Activated CD4-positive, CD25-positive, alpha-beta regulatory T cell treated with anti-CD3 and anti-CD28 coated beads, Interleukin-2, amount 50 U/mL, for 16 hours (primary cell): Measurements from ENCODE around the gene RHBDF1.

Experiments used
- DNase-seq: peaks from one replicate; pipeline ENCODE4 v3.0.0-alpha.2; 2020; ENCODE audit warnings: low read depth, low spot score

Gene RHBDF1

GRCh38 chr16:75580-76501, 3.4 kb upstream of the RHBDF1 start:
- no peak for DNase-seq

DNA sequence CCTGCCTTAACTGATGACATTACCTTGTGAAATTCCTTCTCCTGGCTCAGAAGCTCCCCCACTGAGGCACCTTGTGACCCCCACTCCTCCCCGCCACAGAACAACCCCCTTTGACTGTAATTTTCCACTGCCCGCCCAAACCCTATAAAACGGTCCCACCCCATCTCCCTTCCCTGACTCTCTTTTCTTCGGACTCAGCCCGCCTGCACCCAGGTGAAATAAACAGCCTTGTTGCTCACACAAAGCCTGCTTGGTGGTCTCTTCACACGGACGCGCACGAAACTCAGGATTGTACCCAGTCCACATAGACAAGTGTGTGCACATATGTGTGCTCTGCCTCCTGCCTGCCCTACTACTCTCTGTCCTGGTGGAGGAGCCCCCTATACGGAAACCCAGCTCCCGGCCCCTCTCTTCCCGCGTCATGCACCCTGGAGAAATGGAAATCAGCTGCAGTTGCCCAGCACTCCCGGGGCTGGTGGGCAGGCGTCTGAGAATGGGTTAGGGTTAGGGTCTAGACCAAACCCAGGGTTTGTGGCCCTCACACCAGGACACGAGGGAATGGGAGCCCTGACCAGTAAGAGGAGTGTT, 2.4 kb upstream of the RHBDF1 start:
- no peak for DNase-seq

DNA sequence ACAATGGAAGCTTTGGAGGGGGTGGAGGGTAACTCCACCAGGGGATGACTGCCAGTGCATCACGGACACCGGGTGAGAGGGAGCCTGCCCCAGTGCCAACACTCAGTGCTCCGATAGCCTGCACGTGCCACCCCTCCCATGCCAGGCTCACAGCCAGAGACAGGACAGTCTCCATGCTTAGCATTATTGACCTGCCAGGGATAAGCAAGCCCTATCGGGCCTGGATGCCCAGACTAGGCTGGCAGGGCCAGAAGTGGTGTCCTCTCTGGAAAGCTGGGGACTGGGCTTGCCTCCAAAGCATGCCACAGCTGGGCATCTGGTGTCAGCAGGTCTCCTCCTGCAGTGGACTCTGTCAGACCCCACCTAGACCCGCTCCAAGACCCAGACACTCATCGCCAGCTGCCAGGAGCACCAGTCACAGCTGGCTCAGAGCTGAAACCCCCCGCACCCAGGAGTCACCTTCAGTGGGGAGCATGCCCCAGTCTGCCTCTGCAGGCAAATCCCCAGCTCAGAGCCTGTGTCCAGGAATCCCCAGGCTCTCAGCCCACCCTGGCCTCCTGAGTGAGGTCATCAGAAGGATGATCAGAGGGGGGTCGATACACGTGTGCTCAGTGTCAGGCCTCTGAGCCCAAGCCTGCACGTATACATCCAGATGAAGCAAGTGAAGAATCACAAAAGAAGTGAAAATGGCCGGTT, 1.8 kb upstream of the RHBDF1 start:
- DNase-seq = no peak

GRCh38 chr16:71540-72401, 660 bp downstream of the RHBDF1 start:
- no peak for DNase-seq

DNA sequence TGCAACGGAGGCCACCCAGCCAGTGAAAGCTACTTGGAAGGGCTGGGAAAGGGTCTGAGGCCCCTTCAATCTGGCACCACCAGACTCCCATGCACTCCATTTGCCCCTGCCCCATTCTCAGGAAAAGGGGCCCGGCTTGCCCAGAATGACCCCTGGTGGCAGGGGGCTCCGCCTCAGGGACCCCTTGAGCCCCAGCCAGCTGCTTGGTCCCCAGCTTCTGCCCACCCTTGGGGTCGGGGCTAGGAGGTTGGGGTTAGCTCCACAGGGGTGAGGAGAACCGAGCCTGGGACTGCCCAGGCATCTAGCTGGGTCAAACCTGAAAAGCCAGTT, 1.3 kb downstream of the RHBDF1 start:
- DNase-seq = no peak

- no peak for DNase-seq
Measured at GRCh38 chr16:69181-69580, 3.2 kb downstream of the RHBDF1 start.

DNA sequence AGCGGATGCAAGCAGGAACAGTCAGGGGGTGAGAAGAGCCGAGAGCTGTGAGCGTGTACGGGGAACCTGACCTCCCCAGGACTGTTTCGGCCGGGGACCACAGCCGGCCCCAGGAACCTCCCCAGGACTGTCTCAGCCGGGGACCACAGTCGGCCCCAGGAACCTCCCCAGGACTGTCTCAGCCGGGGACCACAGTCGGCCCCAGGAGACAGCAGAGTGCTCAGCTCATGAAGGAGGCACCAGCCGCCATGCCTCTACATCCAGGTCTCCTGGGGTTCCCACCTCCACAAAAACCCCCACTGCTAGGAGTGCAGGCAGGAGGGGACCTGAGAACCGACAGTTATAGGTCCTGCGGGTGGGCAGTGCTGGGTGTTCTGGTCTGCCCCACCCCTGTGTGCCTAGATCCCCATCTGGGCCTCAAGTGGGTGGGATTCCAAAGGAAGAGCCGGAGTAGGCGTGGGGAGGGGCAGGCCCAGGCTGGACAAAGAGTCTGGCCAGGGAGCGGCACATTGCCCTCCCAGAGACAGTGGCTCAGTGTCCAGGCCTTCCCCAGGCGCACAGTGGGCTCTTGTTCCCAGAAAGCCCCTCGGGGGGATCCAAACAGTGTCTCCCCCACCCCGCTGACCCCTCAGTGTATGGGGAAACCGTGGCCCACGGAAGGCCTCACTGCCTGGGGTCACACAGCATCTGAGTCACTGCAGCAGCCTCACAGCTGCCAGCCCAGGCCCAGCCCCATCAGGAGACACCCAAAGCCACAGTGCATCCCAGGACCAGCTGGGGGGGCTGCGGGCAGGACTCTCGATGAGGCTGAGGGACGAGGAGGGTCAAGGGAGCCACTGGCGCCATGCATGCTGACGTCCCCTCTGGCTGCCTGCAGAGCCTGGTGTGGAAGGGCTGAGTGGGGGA, 4.3 kb downstream of the RHBDF1 start:
- no peak for DNase-seq

- no peak for DNase-seq
Measured at GRCh38 chr16:67183-67791, 5.1 kb downstream of the RHBDF1 start.

DNA sequence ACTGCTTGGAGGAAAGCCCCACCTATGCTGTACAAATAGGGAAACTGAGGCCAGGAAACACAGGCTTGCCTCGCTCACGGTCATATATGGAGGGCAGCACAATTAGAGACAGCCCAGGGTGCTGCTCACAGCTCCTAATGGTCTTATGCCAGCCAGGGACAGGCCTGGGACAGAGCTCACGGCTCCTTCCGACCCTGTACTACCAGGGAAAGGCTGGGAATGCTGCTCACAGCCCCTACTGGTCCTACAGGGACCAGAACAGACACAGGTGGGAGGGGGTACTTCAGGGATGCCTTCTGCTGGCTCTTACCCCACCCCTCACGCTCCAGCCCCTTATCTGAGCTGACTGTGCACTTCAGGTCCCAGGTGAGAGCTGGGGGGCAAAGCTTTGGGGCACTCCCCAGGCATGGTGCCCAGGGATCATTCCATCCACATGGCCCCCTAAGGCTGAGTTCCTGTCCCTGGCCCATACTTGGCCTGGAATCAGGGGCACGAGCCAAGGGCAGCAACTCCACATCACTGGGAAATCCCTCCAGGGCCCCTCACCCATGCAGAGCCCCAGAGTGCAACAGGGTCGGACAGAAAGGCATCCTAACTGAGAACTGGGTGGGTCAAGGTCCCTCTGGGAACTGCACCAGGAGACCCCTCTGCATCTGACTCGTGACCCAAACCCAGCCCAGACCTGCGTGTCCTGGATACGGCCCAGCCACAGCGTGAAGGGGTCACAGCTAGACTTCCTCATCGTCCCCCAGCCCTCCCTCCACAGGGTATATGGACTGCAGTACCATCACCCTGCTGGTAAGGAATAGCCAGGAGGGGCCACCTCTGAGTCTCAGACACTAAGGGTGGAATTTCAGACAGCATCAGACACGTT, 5.9 kb downstream of the RHBDF1 start:
- no peak for DNase-seq

DNA sequence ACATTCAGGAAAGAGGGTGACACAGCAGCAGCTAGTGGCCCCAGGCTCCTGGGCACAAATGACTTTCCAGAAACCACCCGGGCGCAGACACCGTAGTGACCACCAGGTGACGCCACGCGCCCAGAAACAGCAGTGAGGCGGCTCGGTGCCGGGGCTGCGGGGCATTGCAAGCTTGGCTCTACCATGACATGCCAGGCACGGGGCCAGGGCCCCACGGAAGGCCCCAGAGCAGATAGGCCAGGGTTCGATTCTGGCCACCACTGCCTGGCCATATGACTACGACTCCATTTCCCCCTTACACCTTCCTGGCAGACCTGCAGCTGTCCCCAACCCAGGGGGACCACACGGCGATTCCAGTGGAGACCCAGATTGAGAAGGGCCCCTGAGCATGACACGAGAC, 6.7 kb downstream of the RHBDF1 start:
- peak; percentile 66 for DNase-seq

- no peak for DNase-seq
Measured at GRCh38 chr16:64914-65255, 7.5 kb downstream of the RHBDF1 start.

DNA sequence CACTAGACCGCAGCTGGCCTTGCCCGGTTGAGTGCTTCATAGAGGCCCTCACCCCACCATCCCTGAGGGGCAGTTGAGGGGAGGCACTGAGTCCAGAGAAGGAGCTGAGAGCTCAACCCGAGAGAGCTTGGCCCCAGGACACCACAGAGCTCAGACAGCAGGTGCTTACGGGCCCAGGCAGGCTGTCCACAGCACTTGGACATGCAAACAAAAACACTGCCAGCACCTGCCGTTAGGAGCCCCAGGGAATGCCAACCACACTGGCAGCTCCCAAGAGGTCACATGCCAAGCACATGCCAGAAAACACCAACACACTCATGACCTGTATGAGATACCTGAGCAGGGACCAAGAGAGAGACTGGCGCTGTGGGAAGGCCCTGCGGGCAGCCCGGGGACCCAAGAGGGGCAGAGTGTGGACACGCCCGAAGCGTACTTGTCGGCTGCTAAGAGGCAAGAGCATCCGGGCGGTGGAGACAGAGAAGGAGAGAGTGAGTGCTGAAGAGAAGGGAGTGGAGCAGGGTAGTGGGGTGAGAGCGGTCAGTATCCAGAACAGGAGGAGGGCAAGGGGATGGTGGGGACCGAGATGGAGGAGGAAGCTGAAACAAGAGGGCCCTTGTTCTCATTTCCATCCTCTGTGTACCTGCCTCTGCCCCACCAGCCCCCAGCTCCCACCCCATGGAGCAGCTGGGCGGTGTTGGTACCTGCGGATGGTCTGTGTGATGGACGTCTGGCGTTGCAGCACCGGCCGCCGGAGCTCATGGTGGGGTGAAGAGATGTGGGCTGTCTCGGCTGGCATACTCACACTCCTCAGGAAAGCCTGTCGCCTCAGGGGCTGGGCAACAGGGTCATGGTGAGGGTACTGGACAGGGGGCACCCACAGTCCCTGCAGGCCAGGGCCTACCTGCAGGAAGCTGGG, 8.2 kb downstream of the RHBDF1 start:
- no peak for DNase-seq

DNA sequence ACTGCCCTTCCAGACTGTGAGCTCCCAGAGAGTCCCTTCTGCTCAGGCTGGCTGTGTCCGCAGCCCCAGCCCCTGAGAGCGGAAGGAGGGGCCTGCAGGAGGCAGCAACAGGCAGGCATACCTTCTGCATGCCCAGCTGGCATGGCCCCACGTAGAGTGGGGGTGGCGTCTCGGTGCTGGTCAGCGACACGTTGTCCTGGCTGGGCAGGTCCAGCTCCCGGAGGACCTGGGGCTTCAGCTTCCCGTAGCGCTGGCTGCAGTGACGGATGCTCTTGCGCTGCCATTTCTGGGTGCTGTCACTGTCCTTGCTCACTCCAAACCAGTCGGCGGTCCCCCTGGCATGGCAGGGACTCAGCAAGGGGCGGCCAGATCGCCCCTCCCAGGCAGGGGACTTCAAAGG, 9.0 kb downstream of the RHBDF1 start:
- no peak for DNase-seq

GRCh38 chr16:62968-63391, 9.5 kb downstream of the RHBDF1 start:
- DNase-seq = no peak

DNA sequence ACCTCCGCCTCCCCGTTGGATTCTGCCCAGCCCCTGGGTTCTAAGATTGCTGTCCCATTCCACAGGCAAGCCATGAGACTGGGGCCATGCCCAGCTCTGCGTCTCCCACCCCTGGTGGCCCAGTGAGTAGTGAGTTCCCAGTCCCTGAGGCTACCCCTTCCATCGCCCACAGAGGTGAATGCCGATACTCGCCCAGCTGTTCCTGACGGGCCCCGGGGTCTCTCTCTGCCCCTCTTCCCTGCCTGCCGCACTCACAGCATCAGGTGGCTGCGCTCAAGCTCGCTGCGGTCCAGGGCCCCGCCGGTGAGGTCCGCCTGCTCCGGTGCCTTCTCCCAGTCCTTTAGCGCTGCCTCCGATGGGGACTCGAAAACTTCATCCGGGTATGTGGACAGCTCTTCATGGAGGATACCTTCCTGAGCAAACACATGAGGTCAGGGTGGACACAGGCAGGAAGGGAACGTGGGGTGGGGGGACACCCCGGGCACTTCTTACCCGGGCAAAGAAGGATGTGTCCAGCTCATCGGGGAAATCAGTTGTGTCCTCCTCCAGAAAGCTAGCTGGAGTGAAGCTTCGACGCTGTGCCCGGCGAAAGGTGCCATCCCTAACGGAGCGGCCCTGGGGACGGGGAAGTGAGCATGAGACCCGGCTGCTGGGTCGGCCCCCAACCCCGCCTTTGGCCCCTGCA, 10.0 kb downstream of the RHBDF1 start:
- DNase-seq = no peak

DNA sequence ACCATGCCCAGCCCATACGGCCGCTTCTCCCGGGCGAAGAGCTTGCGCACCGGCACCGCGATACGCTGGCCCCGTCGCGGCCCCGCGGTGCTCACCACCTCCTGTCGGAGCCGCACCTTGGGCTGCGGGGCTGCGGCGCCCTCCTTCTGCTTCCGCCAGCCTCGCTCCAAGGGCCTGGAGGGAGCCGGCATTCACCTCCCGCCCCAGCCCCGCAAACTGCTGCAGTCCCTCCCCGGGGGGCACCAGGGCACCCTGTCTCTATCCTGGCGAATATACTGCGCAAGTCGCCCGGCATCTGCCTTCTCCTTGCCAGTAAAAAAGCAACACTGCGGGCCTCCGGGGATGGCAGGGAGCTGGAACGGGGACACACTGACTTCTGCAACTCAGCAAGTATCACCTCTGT, 10.6 kb downstream of the RHBDF1 start:
- no peak for DNase-seq

DNA sequence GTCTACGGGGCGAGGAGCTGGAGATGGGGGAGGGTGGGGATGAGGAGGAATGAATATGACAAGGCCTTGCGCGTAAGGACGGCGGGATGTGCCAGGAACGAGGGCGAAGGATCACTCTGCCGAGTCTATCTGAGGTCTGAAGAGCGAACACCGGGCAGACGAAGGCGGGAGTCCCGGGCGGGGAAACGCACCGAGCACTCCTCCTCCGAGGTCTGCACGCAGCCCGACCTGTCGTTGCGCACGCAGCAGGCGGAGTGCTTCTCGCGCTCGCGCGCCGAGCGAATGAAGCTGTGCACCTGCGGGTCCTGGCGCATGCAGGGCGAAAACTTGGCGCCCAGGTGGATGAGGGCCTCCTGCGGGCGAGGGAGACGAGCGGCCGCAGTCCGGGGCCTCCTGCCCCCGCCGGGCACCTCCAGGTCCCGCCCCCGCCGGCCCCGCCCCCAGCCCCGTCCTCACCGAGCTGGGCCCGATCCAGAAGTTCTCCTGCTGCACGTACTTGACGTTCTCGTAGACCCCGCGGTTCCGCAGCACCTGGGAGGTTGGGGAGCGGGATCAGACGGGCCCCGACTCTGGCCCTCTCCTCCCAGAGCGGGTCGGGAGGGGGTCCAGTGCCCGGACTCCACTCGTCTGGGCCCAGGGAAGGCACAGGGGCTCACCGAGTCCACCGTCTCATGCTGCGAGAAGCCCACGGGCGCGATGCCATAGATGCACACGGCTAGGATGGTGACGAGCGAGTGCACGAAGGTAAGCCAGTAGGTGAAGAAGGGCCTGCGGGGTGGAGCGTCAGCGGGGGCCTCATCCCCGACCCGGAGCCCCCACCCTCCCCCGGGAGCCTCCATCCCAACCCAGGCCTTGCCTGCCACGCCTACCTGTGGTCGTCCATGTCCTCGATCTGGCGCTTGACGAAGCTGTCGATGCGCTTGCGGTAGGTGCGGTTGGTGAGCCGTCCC, 11.2 kb downstream of the RHBDF1 start:
- no peak for DNase-seq
